SH-SY5Y (cell line): Measurements from ENCODE around the gene HRH3.

Experiments used
- GATA2 ChIP-seq: IDR thresholded peaks from 2 replicates; pipeline ENCODE4 v1.6.1; 2011; ENCODE audit warnings: mild to moderate bottlenecking, low read depth, low read length
- GATA3 ChIP-seq: IDR thresholded peaks from 2 replicates; pipeline ENCODE4 v1.6.1; 2011; ENCODE audit warnings: low read depth, mild to moderate bottlenecking, low read length, moderate library complexity

GRCh38 chr20:62253398-62253797 is 33.3 kb upstream of the HRH3 start:
- TF ChIP-seq GATA3 (no peak), GATA2 (no peak)
